CD4-positive, CD25-positive, alpha-beta regulatory T cell (primary cell): ENCODE results near the gene DENND2A. TPM values are rescaled to one million over a fixed set of nuclear protein-coding genes. Genes with fewer than 3 reads are reported as not detected.
A peak's percentile ranks its signal among the peaks of the same experiment; 100 is the strongest.
"Not testable (repeated sequence)": the region's sequence is repeated elsewhere in the genome, so short reads cannot be mapped to it uniquely, and the experiment has no call there.

Source experiments
- ATAC-seq, 2 donors: fragments of 150-1000 bp; cut with Tn5 transposase; one replicate each; pipeline ENCODE4 v1.10.0; 2021; ENCODE audit warnings: low read depth in 2 of 2, moderate number of reproducible peaks in 2 of 2, moderate library complexity in 1 of 2
- DNase-seq, 3 donors: peaks; one replicate each; pipeline versions ENCODE4 v3.0.0 to v3.0.0-alpha.2; 2012 to 2022; ENCODE audit warnings: mixed read lengths in 1 of 3
- H3K27ac ChIP-seq: one replicate; pipeline ENCODE4 v1.7.0; 2013; ENCODE audit warnings: mild to moderate bottlenecking, low read length; ENCODE audit not compliant: insufficient read depth, poor library complexity, severe bottlenecking
- H3K27me3 ChIP-seq: one replicate; pipeline ENCODE4 v1.7.0; 2013; ENCODE audit warnings: low read length; ENCODE audit not compliant: control insufficient read depth, insufficient read depth
- H3K36me3 ChIP-seq: one replicate; pipeline ENCODE4 v1.7.0; 2013; ENCODE audit warnings: mild to moderate bottlenecking, low read length, moderate library complexity; ENCODE audit not compliant: control insufficient read depth, insufficient read depth
- H3K4me1 ChIP-seq: 2 replicates; pipeline ENCODE4 v1.7.0; 2013; ENCODE audit warnings: mild to moderate bottlenecking, low read length; ENCODE audit not compliant: insufficient read depth, control insufficient read depth, poor library complexity, severe bottlenecking
- H3K4me3 ChIP-seq: one replicate; pipeline ENCODE4 v1.7.0; 2013; ENCODE audit warnings: low read depth, mild to moderate bottlenecking, low read length, moderate library complexity
- H3K9me3 ChIP-seq, 2 experiments: 1 replicate in 1 of 2; 2 replicates in 1 of 2; pipeline ENCODE4 v1.7.0; 2013; ENCODE audit warnings: low read length in 2 of 2, mild to moderate bottlenecking in 1 of 2, moderate library complexity in 1 of 2; ENCODE audit not compliant: control insufficient read depth in 2 of 2
- H3K27ac Mint-ChIP-seq, 3 donors: one replicate each; pipeline ENCODE4 v1.8.0; 2020 to 2022; ENCODE audit warnings: mild to moderate bottlenecking in 3 of 3, mixed read lengths in 3 of 3, moderate library complexity in 2 of 3
- H3K27me3 Mint-ChIP-seq: one replicate; pipeline ENCODE4 v1.8.0; 2022; ENCODE audit warnings: mild to moderate bottlenecking, mixed read lengths
- H3K36me3 Mint-ChIP-seq: one replicate; pipeline ENCODE4 v1.8.0; 2020; ENCODE audit warnings: mixed read lengths
- H3K4me1 Mint-ChIP-seq, 4 donors: one replicate each; pipeline ENCODE4 v1.8.0; 2020 to 2022; ENCODE audit warnings: mixed read lengths in 4 of 4, mild to moderate bottlenecking in 1 of 4
- H3K4me3 Mint-ChIP-seq, 4 donors: one replicate each; pipeline ENCODE4 v1.8.0; 2020 to 2022; ENCODE audit warnings: mild to moderate bottlenecking in 4 of 4, mixed read lengths in 4 of 4, moderate library complexity in 3 of 4
- H3K9me3 Mint-ChIP-seq, 7 donors: one replicate each; pipeline ENCODE4 v1.8.0; 2020 to 2022; ENCODE audit warnings: mixed read lengths in 7 of 7, mild to moderate bottlenecking in 3 of 7, moderate library complexity in 2 of 7
- polyA plus RNA-seq, 4 donors: library from polyadenylated mRNA; unstranded; fragments of 300-500 nt; fragmentation: Illumina TruSeq; gene quantifications; one replicate each; pipeline ENCODE4 v1.2.3, GENCODE V29; 2021
- total RNA-seq: library from RNA; stranded (reverse); gene quantifications from one replicate; pipeline ENCODE4 v1.2.3, GENCODE V29; 2022

The DENND2A gene
- total and polyA plus RNA-seq, 5 donors from 2014 or later: not detected

DNA sequence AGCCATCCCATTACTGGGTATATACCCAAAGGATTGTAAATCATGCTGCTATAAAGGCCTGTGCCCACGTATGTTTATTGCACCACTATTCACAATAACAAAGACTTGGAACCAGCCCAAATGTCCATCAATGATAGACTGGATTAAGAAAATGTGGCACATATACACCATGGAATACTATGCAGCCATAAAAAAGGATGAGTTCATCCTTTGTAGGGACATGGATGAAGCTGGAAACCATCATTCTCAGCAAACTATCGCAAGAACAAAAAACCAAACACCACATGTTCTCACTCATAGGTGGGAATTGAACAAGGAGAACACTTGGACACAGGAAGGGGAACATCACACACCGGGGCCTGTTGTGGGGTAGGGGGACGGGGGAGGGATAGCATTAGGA is 111.2 kb downstream of the DENND2A start:
- H3K27me3 Mint-ChIP-seq: peaks cover 10% of the 10 kb centered on the region
- not testable (repeated sequence) for H3K9me3 ChIP-seq, H3K36me3 ChIP-seq, H3K4me3 Mint-ChIP-seq, DNase-seq, H3K27ac Mint-ChIP-seq, H3K4me1 Mint-ChIP-seq, H3K9me3 Mint-ChIP-seq, H3K27ac ChIP-seq, H3K36me3 Mint-ChIP-seq, H3K4me3 ChIP-seq, ATAC-seq, H3K27me3 ChIP-seq
- peaks cover 12% of the 10 kb centered on the region for H3K4me1 ChIP-seq

DNA sequence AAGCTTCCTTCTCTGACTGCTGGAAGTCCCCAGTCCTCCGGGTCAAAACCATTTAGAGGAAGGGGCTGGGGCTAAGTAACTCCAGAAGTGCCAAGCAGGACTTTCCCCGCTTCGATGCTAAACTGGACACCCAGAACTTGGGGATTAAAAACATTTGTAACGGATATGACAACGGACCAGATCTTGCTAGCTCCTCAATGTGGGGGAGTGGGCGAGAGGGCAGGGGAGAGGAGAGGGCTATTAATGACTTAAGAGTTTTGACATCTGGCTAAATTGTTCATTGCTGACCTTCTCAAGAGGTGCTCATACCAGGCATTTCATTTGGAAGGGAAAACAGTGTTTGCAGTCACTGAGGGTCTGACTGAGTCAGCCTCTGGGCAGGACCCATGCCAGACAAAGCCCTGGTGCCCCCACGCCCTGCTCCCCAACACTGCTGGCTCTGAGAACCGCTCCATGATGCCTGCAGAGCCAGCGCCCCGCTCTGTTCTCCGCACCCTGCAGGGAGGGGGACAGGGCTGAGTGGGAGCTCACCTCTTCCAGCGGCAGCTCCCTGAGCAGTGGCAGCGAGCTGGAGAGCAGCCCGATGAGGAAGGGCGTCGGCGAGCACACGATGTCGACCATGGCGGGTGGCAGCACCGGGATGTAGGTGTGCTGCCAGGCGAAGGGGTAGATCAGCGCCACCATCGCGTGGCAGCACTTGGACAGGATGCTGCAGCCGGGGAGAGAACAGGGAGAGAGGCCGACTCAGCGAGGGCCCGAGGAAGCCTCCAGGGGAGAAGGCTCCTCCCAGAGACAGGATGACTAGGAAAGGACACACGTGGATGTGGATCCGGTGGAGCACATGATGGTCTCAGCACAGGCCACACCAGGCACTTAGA is 113.6 kb downstream of the DENND2A start:
- Histone ChIP-seq H3K27ac (no peak overlapping the region), H3K36me3 (no peaks in the 10 kb centered on the region), H3K4me1 (peaks cover 12% of the 10 kb centered on the region), H3K9me3 (no peaks in the 10 kb centered on the region), H3K27me3 (no peaks in the 10 kb centered on the region), H3K4me3 (no peak overlapping the region)
- H3K36me3 Mint-ChIP-seq: no peaks in the 10 kb centered on the region
- peaks cover 8% of the 10 kb centered on the region for H3K27me3 Mint-ChIP-seq
- H3K27ac Mint-ChIP-seq: no peak overlapping the region
- DNase-seq (no peak), ATAC-seq (no peak)
- peaks cover 0 to 7% (median 3%) of the 10 kb centered on the region in 4 donors for H3K4me1 Mint-ChIP-seq
- no peaks in the 10 kb centered on the region for H3K9me3 Mint-ChIP-seq
- H3K4me3 Mint-ChIP-seq: no peak overlapping the region

GRCh38 chr7:140526214-140526613 is 114.4 kb downstream of the DENND2A start:
- H3K36me3 Mint-ChIP-seq: no peaks in the 10 kb centered on the region
- peaks cover 12% of the 10 kb centered on the region for H3K4me1 ChIP-seq
- H3K4me3 Mint-ChIP-seq: no peak overlapping the region
- H3K4me1 Mint-ChIP-seq: peaks cover 0 to 7% (median 3%) of the 10 kb centered on the region in 4 donors
- no peaks in the 10 kb centered on the region for H3K9me3 ChIP-seq
- H3K9me3 Mint-ChIP-seq: no peaks in the 10 kb centered on the region
- DNase-seq: no peak
- H3K27me3 Mint-ChIP-seq: peaks cover 7% of the 10 kb centered on the region
- H3K27ac Mint-ChIP-seq: no peak overlapping the region
- no peak for ATAC-seq
- H3K36me3 ChIP-seq: no peaks in the 10 kb centered on the region
- no peaks in the 10 kb centered on the region for H3K27me3 ChIP-seq
- no peak overlapping the region for H3K4me3 ChIP-seq
- no peak overlapping the region for H3K27ac ChIP-seq

- Mint-ChIP-seq H3K36me3 (no peaks in the 10 kb centered on the region), H3K27ac (no peak overlapping the region), H3K9me3 (no peaks in the 10 kb centered on the region), H3K4me3 (no peak overlapping the region), H3K4me1 (peaks cover 0 to 7% (median 3%) of the 10 kb centered on the region in 4 donors), H3K27me3 (peaks cover 10% of the 10 kb centered on the region)
- peak in 1 of 2 donors; percentile 40 for ATAC-seq
- H3K36me3 ChIP-seq: no peaks in the 10 kb centered on the region
- DNase-seq: no peak
- H3K9me3 ChIP-seq: no peaks in the 10 kb centered on the region
- H3K4me1 ChIP-seq: peaks cover 12% of the 10 kb centered on the region
- H3K27ac ChIP-seq: no peak overlapping the region
- no peaks in the 10 kb centered on the region for H3K27me3 ChIP-seq
- H3K4me3 ChIP-seq: no peak overlapping the region
Observed at GRCh38 chr7:140525743-140526142, 114.9 kb downstream of the DENND2A start.

GRCh38 chr7:140521421-140521820 is 119.2 kb downstream of the DENND2A start:
- no peak overlapping the region for H3K27ac Mint-ChIP-seq

DNA sequence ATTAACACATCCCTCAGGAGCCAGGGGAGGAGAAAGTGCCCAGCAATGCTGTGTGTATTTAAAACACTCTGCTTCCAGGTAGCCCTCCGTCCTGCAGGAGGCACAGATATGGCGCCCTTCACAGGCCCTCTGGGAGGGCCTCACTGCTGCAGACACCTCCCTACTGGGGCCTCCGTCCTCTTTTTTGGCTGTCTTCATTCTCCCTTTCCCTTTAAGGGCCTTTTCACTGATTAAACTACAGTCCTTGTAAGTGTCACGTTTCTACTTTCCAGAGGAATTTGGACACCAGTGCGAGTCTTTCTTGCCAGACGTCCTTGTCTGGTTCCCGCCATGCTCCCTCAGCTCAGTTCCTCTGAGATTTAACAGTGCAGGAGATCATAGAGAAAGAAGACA is 121.6 kb downstream of the DENND2A start:
- Mint-ChIP-seq H3K4me3 (no peak overlapping the region), H3K36me3 (no peaks in the 10 kb centered on the region), H3K27ac (no peak overlapping the region), H3K9me3 (peaks cover 0 to 2% (median 0%) of the 10 kb centered on the region in 7 donors), H3K27me3 (peaks cover 20% of the 10 kb centered on the region), H3K4me1 (peaks cover 0 to 4% (median 1%) of the 10 kb centered on the region in 4 donors)
- H3K4me3 ChIP-seq: no peak overlapping the region
- no peaks in the 10 kb centered on the region for H3K9me3 ChIP-seq
- no peaks in the 10 kb centered on the region for H3K36me3 ChIP-seq
- DNase-seq (no peak), ATAC-seq (no peak)
- no peak overlapping the region for H3K27ac ChIP-seq
- H3K4me1 ChIP-seq: no peaks in the 10 kb centered on the region
- H3K27me3 ChIP-seq: no peaks in the 10 kb centered on the region

More at GRCh38 chr7:140521421-140521820, 119.2 kb downstream of the DENND2A start:
- peaks cover 15% of the 10 kb centered on the region for H3K27me3 Mint-ChIP-seq
- H3K4me1 Mint-ChIP-seq: peaks cover 0 to 9% (median 4%) of the 10 kb centered on the region in 4 donors
- peaks cover 0 to 2% (median 0%) of the 10 kb centered on the region in 7 donors for H3K9me3 Mint-ChIP-seq
- Histone ChIP-seq H3K9me3 (no peaks in the 10 kb centered on the region), H3K27ac (no peak overlapping the region), H3K27me3 (no peaks in the 10 kb centered on the region), H3K36me3 (no peaks in the 10 kb centered on the region), H3K4me3 (no peak overlapping the region), H3K4me1 (peaks cover 11% of the 10 kb centered on the region)
- H3K4me3 Mint-ChIP-seq: no peak overlapping the region
- ATAC-seq: no peak
- no peaks in the 10 kb centered on the region for H3K36me3 Mint-ChIP-seq
- DNase-seq: no peak

DNA sequence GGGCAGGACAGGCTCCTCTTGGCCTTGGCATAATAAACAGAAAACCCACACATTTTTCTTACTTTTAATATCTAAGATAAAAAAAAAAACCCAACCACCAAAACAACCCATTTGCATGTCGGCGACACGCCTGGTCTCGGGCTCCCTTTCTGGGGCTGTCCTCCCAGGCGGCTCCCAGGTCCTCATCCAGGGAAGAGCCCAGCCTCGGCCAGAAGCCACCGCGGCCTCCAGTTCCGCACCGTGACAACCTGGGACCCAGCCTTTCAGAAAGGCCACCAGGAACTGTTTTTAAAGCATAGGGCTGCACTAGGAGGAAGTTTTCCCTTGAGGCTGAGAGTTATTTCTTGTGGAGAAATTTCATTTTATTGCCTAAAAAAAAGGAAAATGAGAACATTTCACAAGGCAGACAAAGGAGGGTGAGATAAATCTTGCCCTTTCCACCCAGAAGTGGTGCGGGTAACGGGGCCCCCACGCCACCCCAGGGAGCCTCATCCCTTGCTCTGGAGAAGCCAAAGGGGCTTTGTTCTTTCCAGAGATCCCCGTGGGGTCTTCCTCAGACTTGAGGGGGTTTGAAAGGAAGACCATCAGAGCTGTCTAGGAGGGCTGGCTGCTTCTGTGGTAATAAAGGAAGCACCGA is 122.1 kb downstream of the DENND2A start:
- H3K4me1 ChIP-seq: no peaks in the 10 kb centered on the region
- H3K9me3 ChIP-seq: no peaks in the 10 kb centered on the region
- H3K9me3 Mint-ChIP-seq: peaks cover 0 to 2% (median 0%) of the 10 kb centered on the region in 7 donors
- DNase-seq: no peak
- no peak overlapping the region for H3K4me3 Mint-ChIP-seq
- ATAC-seq: no peak
- H3K27ac Mint-ChIP-seq: no peak overlapping the region
- H3K27ac ChIP-seq: no peak overlapping the region
- peaks cover 0 to 4% (median 1%) of the 10 kb centered on the region in 4 donors for H3K4me1 Mint-ChIP-seq
- no peaks in the 10 kb centered on the region for H3K27me3 ChIP-seq
- no peaks in the 10 kb centered on the region for H3K36me3 Mint-ChIP-seq
- no peaks in the 10 kb centered on the region for H3K36me3 ChIP-seq
- H3K4me3 ChIP-seq: no peak overlapping the region
- H3K27me3 Mint-ChIP-seq: peaks cover 20% of the 10 kb centered on the region
